Esophagus squamous epithelium (tissue), 5 donors: ENCODE measurements around the gene ARHGDIB. TPM values are rescaled to one million over a fixed set of nuclear protein-coding genes. Genes with fewer than 3 reads are reported as not detected.

ENCODE experiments used
- DNase-seq: peaks from one replicate; lab custom pipeline; 2025; lab: John Stamatoyannopoulos, UW
- H3K27ac ChIP-seq, 4 donors: fragments of 200-600 bp; sonication (generic); one replicate each; pipeline ENCODE4 v1.5.1; 2016 to 2019; ENCODE audit warnings: mild to moderate bottlenecking in 1 of 4
- H3K27me3 ChIP-seq, 4 donors: fragments of 200-600 bp; sonication (generic); 1 replicate in 3 of 4; 2 replicates in 1 of 4; pipeline versions ENCODE4 v1.5.1 to v1.6.0; 2017 to 2021; ENCODE audit warnings: antibody characterized with exemption in 1 of 4
- H3K36me3 ChIP-seq, 3 donors: fragments of 200-600 bp; sonication (generic); one replicate each; pipeline ENCODE4 v1.5.1; 2016 to 2019
- H3K4me1 ChIP-seq, 3 donors: fragments of 200-600 bp; sonication (generic); one replicate each; pipeline ENCODE4 v1.5.1; 2017 to 2019
- H3K4me3 ChIP-seq, 4 donors: fragments of 200-600 bp; sonication (generic); 1 replicate in 3 of 4; 2 replicates in 1 of 4; pipeline ENCODE4 v1.5.1; 2016 to 2019; ENCODE audit warnings: mild to moderate bottlenecking in 2 of 4, moderate library complexity in 1 of 4
- H3K9me3 ChIP-seq, 3 donors: fragments of 200-600 bp; sonication (generic); one replicate each; pipeline ENCODE4 v1.5.1; 2016 to 2019
- CTCF ChIP-seq, 6 experiments: fragments of 450-650 bp in 4 of 6; fragments of 200-600 bp in 2 of 6; sonication (generic) in 2 of 6; IDR thresholded peaks; one replicate each; pipeline ENCODE4 v1.5.1; 2016 to 2019; ENCODE audit warnings: antibody characterized with exemption in 6 of 6, mild to moderate bottlenecking in 4 of 6, moderate library complexity in 4 of 6
- POLR2A ChIP-seq, 4 donors: fragments of 450-650 bp; IDR thresholded peaks; one replicate each; pipeline ENCODE4 v1.6.1; 2017; ENCODE audit warnings: antibody characterized with exemption in 4 of 4, mild to moderate bottlenecking in 4 of 4, moderate library complexity in 3 of 4
- WGBS, 2 donors: methylation state at CpG; one replicate each; pipeline ENCODE4 v1.1.5; 2018; 5-methylcytosine and 5-hydroxymethylcytosine counted together
- intact Hi-C: fragments of 100-400 bp; cut with DNase I; formaldehyde crosslinking; loops from one replicate; pipeline ENCODE4 v1.15.0; 2022
- total RNA-seq, 4 donors: library from RNA; depleted of rRNA; stranded (reverse); fragments of >200 nt; gene quantifications; one replicate each; pipeline ENCODE4 v1.1.0, GENCODE V29; 2016
- donor health status: DM: yes; HTN: yes; CAD: no.

ARHGDIB gene
- 10 to 100 TPM; 17.2 to 91.1 (median 62.0) TPM for total RNA-seq

GRCh38 chr12:14961466-14962152 lies at the start of gene ARHGDIB:
ARHGDIB (minus strand) TSS chr12:14961601; CDS start chr12:14950712, 10,889 bp downstream.
- intact Hi-C loops, result no loop called here
- 17 to 24% methylated on average over 13 to 14 of the region's 14 CpGs for WGBS, 2 donors
- H3K4me1 ChIP-seq, result peaks cover 0 to 39% (median 0%) of the 10 kb centered on the region in 3 donors
- H3K36me3 ChIP-seq, result no peaks in the 10 kb centered on the region
- peak in 2 of 4 donors; percentile 54 to 65 for TF ChIP-seq POLR2A (IDR thresholded peaks at IDR 0.05)
- TF ChIP-seq CTCF (IDR thresholded peaks at IDR 0.05), result no peak
- peak within 1 kb of the TSS; percentile 78 to 87 (median 82) for H3K27ac ChIP-seq
- no peaks in the 10 kb centered on the region for H3K27me3 ChIP-seq
- H3K4me3 ChIP-seq, result peak within 1 kb of the TSS; percentile 26 to 61 (median 46)
- H3K9me3 ChIP-seq, result no peaks in the 10 kb centered on the region
- DNase-seq, result no peak

- H3K4me3 ChIP-seq, result no peak overlapping the region
- no peaks in the 10 kb centered on the region for H3K4me1 ChIP-seq
- TF ChIP-seq POLR2A (IDR thresholded peaks at IDR 0.05) (no peak), CTCF (IDR thresholded peaks at IDR 0.05) (no peak)
- H3K9me3 ChIP-seq, result no peaks in the 10 kb centered on the region
- H3K27ac ChIP-seq, result no peak overlapping the region
- intact Hi-C loops, result no loop called here
- no peak for DNase-seq
- H3K36me3 ChIP-seq, result no peaks in the 10 kb centered on the region
- H3K27me3 ChIP-seq, result peaks cover 0 to 8% (median 0%) of the 10 kb centered on the region in 4 donors
These were observed 49.8 kb upstream of the ARHGDIB start for GRCh38 chr12:15011162-15011561.

- Histone ChIP-seq H3K27ac (peak overlapping the region in 3 of 4 donors; percentile 8 to 28 (median 22)), H3K9me3 (no peaks in the 10 kb centered on the region), H3K36me3 (no peaks in the 10 kb centered on the region), H3K4me3 (no peak overlapping the region), H3K27me3 (peaks cover 0 to 9% (median 0%) of the 10 kb centered on the region in 4 donors), H3K4me1 (peaks cover 0 to 1% (median 0%) of the 10 kb centered on the region in 3 donors)
- WGBS, 2 donors, result 35 to 41% methylated on average over 3 of the region's 3 CpGs
- no peak for TF ChIP-seq CTCF (IDR thresholded peaks at IDR 0.05)
- TF ChIP-seq POLR2A (IDR thresholded peaks at IDR 0.05), result no peak
- intact Hi-C loops, result no loop called here
- DNase-seq, result no peak
These were observed 46.1 kb upstream of the ARHGDIB start for GRCh38 chr12:15007551-15007950.

- H3K36me3 ChIP-seq, result no peaks in the 10 kb centered on the region
- DNase-seq, result no peak
- intact Hi-C loops, result no loop called here
These were observed 43.7 kb upstream of the ARHGDIB start for GRCh38 chr12:15005064-15005463.

More at GRCh38 chr12:15005064-15005463, 43.7 kb upstream of the ARHGDIB start:
- TF ChIP-seq CTCF (IDR thresholded peaks at IDR 0.05) (no peak), POLR2A (IDR thresholded peaks at IDR 0.05) (no peak)
- H3K4me3 ChIP-seq, result no peak overlapping the region
- peaks cover 0 to 23% (median 12%) of the 10 kb centered on the region in 3 donors for H3K4me1 ChIP-seq
- H3K27me3 ChIP-seq, result peaks cover 0 to 9% (median 0%) of the 10 kb centered on the region in 4 donors
- no peaks in the 10 kb centered on the region for H3K9me3 ChIP-seq
- no peak overlapping the region for H3K27ac ChIP-seq
